Osteoblast (primary cell): Measurements from ENCODE around the gene UNC13A. TPM values are rescaled to one million over a fixed set of nuclear protein-coding genes. Genes with fewer than 3 reads are reported as not detected.
A peak's percentile ranks its signal among the peaks of the same experiment; 100 is the strongest.
"Not testable (repeated sequence)": the region's sequence is repeated elsewhere in the genome, so short reads cannot be mapped to it uniquely, and the experiment has no call there.

Source experiments
- DNase-seq: peaks from one replicate; pipeline ENCODE4 v3.0.0; 2011; ENCODE audit warnings: low spot score, mixed read lengths; ENCODE audit not compliant: insufficient read length; ENCODE audit errors: missing footprints
- H2AFZ ChIP-seq: 2 replicates; pipeline ENCODE4 v1.6.0; 2011; ENCODE audit warnings: mild to moderate bottlenecking, low read length
- H3K27ac ChIP-seq: 2 replicates; pipeline ENCODE4 v1.5.1; 2011; ENCODE audit warnings: mild to moderate bottlenecking, low read depth, low read length, moderate library complexity
- H3K27me3 ChIP-seq: 2 replicates; pipeline ENCODE4 v1.6.0; 2012; ENCODE audit warnings: mild to moderate bottlenecking, control low read depth, inconsistent platforms, low read length, moderate library complexity; ENCODE audit not compliant: insufficient read depth
- H3K36me3 ChIP-seq: 2 replicates; pipeline ENCODE4 v1.5.1; 2011; ENCODE audit warnings: mild to moderate bottlenecking, low read length, control low read depth, moderate library complexity; ENCODE audit not compliant: insufficient read depth
- H3K4me1 ChIP-seq: 2 replicates; pipeline ENCODE4 v1.5.1; 2011; ENCODE audit warnings: mild to moderate bottlenecking, low read length, control low read depth, moderate library complexity; ENCODE audit not compliant: insufficient read depth
- H3K4me2 ChIP-seq: 2 replicates; pipeline ENCODE4 v1.6.0; 2011; ENCODE audit warnings: mild to moderate bottlenecking, low read length; ENCODE audit not compliant: insufficient read depth
- H3K4me3 ChIP-seq: fragments of 200-600 bp; sonication (generic); 3 replicates; pipeline ENCODE4 v1.5.1; 2012; ENCODE audit warnings: mild to moderate bottlenecking, low read length, inconsistent platforms; ENCODE audit not compliant: insufficient read depth
- H3K79me2 ChIP-seq: 2 replicates; pipeline ENCODE4 v1.6.0; 2012; ENCODE audit warnings: mild to moderate bottlenecking, low read length, control low read depth, inconsistent platforms; ENCODE audit not compliant: insufficient read depth
- H3K9me3 ChIP-seq: 2 replicates; pipeline ENCODE4 v1.5.1; 2011; ENCODE audit warnings: low read depth, low read length, control low read depth
- H4K20me1 ChIP-seq: 2 replicates; pipeline ENCODE4 v1.6.0; 2012; ENCODE audit warnings: mild to moderate bottlenecking, low read length, control low read depth; ENCODE audit not compliant: insufficient read depth
- total RNA-seq: library from RNA; depleted of rRNA; stranded (reverse); fragments of >200 nt; gene quantifications from 2 replicates; pipeline ENCODE4 v1.2.3, GENCODE V29; 2012
- TF ChIP-seq, protein P1 (sequence below): IDR thresholded peaks from 2 replicates; pipeline ENCODE4 v1.5.1; 2011; ENCODE audit warnings: mild to moderate bottlenecking, low read depth, low read length, moderate library complexity; ENCODE audit errors: extremely low read depth

UNC13A gene
- total RNA-seq, 1 donor, result under 0.01 TPM

DNA sequence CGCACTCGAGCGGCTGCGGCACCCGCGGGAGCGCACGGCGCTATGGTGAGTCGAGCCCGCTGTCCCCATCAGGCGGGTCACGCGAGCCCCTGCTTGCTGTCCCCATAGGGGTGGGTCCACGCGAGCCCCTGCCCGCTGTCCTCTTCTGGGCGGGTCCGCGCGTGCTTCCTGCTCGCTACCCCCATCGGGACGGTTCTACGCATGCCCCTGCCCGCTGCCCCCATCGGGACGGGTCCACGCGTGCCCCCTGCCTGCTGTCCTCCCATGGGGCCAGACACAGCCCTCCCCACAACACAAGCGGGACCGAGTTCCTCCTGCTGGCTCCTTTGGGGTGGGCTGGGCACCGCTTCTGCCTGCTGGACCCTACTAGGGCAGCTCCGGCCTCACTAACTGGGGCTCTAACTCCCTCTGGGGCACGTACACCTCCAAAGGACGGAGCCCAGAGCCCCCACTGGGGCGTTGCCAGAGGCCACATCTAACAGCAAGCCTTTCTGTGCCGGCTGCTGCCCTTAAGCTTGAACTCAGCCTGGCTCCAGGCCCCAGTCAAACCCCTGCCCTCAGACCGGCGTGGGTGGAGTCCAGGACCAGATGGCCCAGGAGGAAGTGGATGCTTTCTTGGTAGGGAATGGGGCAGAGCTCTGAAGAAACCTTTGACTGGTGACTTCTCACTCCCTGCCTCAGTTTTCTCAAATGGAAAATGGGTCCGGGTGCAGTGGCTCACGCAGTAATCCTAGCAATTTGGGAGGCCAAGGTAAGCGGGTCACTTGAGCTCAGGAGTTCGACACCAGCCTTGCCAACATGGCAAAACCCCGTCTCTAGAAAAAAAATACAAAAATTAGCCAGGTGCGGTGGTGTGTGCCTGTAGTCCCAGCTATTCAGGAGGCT is 132.0 kb downstream of the UNC13A start:
- peak overlapping the region; percentile 54 for H3K27ac ChIP-seq
- TF ChIP-seq, protein P1, sequence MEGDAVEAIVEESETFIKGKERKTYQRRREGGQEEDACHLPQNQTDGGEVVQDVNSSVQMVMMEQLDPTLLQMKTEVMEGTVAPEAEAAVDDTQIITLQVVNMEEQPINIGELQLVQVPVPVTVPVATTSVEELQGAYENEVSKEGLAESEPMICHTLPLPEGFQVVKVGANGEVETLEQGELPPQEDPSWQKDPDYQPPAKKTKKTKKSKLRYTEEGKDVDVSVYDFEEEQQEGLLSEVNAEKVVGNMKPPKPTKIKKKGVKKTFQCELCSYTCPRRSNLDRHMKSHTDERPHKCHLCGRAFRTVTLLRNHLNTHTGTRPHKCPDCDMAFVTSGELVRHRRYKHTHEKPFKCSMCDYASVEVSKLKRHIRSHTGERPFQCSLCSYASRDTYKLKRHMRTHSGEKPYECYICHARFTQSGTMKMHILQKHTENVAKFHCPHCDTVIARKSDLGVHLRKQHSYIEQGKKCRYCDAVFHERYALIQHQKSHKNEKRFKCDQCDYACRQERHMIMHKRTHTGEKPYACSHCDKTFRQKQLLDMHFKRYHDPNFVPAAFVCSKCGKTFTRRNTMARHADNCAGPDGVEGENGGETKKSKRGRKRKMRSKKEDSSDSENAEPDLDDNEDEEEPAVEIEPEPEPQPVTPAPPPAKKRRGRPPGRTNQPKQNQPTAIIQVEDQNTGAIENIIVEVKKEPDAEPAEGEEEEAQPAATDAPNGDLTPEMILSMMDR, result no peak
- DNase-seq, result peak; percentile 92
- no peaks in the 10 kb centered on the region for H4K20me1 ChIP-seq
- peak overlapping the region; percentile 83 for H3K4me2 ChIP-seq
- peaks cover 30% of the 10 kb centered on the region for H3K79me2 ChIP-seq
- no peaks in the 10 kb centered on the region for H3K27me3 ChIP-seq
- peak overlapping the region; percentile 88 for H2AFZ ChIP-seq
- H3K4me3 ChIP-seq, result peak overlapping the region; percentile 93
- peaks cover 20% of the 10 kb centered on the region for H3K36me3 ChIP-seq
- H3K9me3 ChIP-seq, result no peaks in the 10 kb centered on the region
- peaks cover 43% of the 10 kb centered on the region for H3K4me1 ChIP-seq

GRCh38 chr19:17555480-17555928 is 132.7 kb downstream of the UNC13A start, which contains the start of gene COLGALT1:
TSS of gene COLGALT1 (plus strand) at chr19:17555649. CDS start at chr19:17555714, 65 bp downstream.
- Histone ChIP-seq H3K27ac (peak within 1 kb of the TSS; percentile 74), H3K9me3 (no peaks in the 10 kb centered on the region), H4K20me1 (no peaks in the 10 kb centered on the region), H3K36me3 (peaks cover 19% of the 10 kb centered on the region), H3K79me2 (peaks cover 29% of the 10 kb centered on the region), H3K4me3 (peak within 1 kb of the TSS; percentile 93), H3K4me1 (peaks cover 41% of the 10 kb centered on the region), H3K4me2 (peak within 1 kb of the TSS; percentile 83), H3K27me3 (no peaks in the 10 kb centered on the region), H2AFZ (peak within 1 kb of the TSS; percentile 96)
- peak; percentile 99 for DNase-seq
- TF ChIP-seq, protein P1, result no peak

GRCh38 chr19:17554968-17555479 is 133.1 kb downstream of the UNC13A start:
- Histone ChIP-seq H3K79me2 (peaks cover 29% of the 10 kb centered on the region), H3K27me3 (no peaks in the 10 kb centered on the region), H3K9me3 (no peaks in the 10 kb centered on the region), H3K4me3 (peak overlapping the region; percentile 93), H3K27ac (peak overlapping the region; percentile 74), H3K4me1 (peaks cover 36% of the 10 kb centered on the region), H4K20me1 (no peaks in the 10 kb centered on the region), H3K4me2 (peak overlapping the region; percentile 83), H2AFZ (peak overlapping the region; percentile 96), H3K36me3 (peaks cover 19% of the 10 kb centered on the region)
- TF ChIP-seq, protein P1, result no peak
- DNase-seq, result no peak

DNA sequence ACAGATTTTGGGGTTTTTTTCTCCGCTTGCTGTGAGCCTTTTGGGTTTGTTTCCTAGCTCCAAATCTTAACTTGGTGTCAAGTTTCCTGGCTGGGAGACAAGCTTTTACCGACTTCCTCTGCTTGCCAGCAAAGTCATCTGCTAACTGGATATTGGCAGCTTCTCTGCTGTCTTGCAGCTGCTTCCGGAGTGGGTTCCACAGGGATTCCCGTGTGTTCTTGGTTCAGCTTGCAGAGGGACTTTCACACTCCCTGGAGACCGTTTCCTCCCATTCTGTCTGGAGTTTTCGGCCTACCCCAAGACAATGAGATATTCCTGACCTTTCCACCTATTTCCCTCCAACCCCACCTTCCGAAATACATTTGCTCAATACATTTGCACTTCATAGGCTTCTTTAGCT is 134.9 kb downstream of the UNC13A start:
- H3K9me3 ChIP-seq, result no peaks in the 10 kb centered on the region
- peak overlapping the region; percentile 86 for H3K4me2 ChIP-seq
- H3K4me3 ChIP-seq, result peak overlapping the region; percentile 52
- peak overlapping the region; percentile 60 for H2AFZ ChIP-seq
- H3K79me2 ChIP-seq, result peaks cover 21% of the 10 kb centered on the region
- DNase-seq, result peak; percentile 89
- H3K36me3 ChIP-seq, result peaks cover 9% of the 10 kb centered on the region
- peak overlapping the region; percentile 75 for H3K27ac ChIP-seq
- H4K20me1 ChIP-seq, result no peaks in the 10 kb centered on the region
- H3K4me1 ChIP-seq, result peaks cover 26% of the 10 kb centered on the region
- TF ChIP-seq, protein P1, result no peak
- H3K27me3 ChIP-seq, result no peaks in the 10 kb centered on the region

- H3K4me2 ChIP-seq, result peak overlapping the region; percentile 86
- DNase-seq, H3K27me3 ChIP-seq, H4K20me1 ChIP-seq, H3K4me3 ChIP-seq, H3K27ac ChIP-seq, H3K36me3 ChIP-seq, H3K9me3 ChIP-seq, H2AFZ ChIP-seq: not testable (repeated sequence)
- peaks cover 26% of the 10 kb centered on the region for H3K4me1 ChIP-seq
- peaks cover 21% of the 10 kb centered on the region for H3K79me2 ChIP-seq
Observed at GRCh38 chr19:17552735-17553134, 135.4 kb downstream of the UNC13A start.
